Glutamatergic neuron (in vitro differentiated cells): Measurements from ENCODE around the gene C22orf39. TPM values are rescaled to one million over a fixed set of nuclear protein-coding genes. Genes with fewer than 3 reads are reported as not detected.

Experiments
- DNase-seq: peaks from one replicate; pipeline ENCODE4 v3.0.0; 2022
- H3K27ac Mint-ChIP-seq: one replicate; pipeline ENCODE4 v1.8.0; 2020; ENCODE audit warnings: mild to moderate bottlenecking, mixed read lengths, inconsistent platforms; ENCODE audit not compliant: unreplicated experiment
- H3K27me3 Mint-ChIP-seq: one replicate; pipeline ENCODE4 v1.8.0; 2020; ENCODE audit warnings: mild to moderate bottlenecking, moderate library complexity, mixed read lengths, inconsistent platforms; ENCODE audit not compliant: unreplicated experiment
- H3K36me3 Mint-ChIP-seq: one replicate; pipeline ENCODE4 v1.8.0; 2020; ENCODE audit warnings: mild to moderate bottlenecking, mixed read lengths, inconsistent platforms; ENCODE audit not compliant: unreplicated experiment
- H3K4me1 Mint-ChIP-seq: one replicate; pipeline ENCODE4 v1.8.0; 2020; ENCODE audit warnings: mild to moderate bottlenecking, low read depth, mixed read lengths, inconsistent platforms; ENCODE audit not compliant: unreplicated experiment
- H3K4me3 Mint-ChIP-seq: one replicate; pipeline ENCODE4 v1.8.0; 2020; ENCODE audit warnings: mild to moderate bottlenecking, mixed read lengths, inconsistent platforms; ENCODE audit not compliant: unreplicated experiment
- H3K9me3 Mint-ChIP-seq: one replicate; pipeline ENCODE4 v1.8.0; 2020; ENCODE audit warnings: mild to moderate bottlenecking, moderate library complexity, mixed read lengths, inconsistent platforms; ENCODE audit not compliant: unreplicated experiment
- CTCF ChIP-seq: fragments of 200-600 bp; sonication (generic); IDR thresholded peaks from one replicate; pipeline ENCODE4 v1.5.0; 2021; ENCODE audit not compliant: partially characterized antibody, unreplicated experiment
- total RNA-seq: library from RNA; stranded (reverse); fragmentation: NEBNext Ultra II Directional; extraction: Animal tissue kit (Norgen Biotek cat#: 25700); gene quantifications from one replicate; pipeline ENCODE4 v1.2.1, GENCODE V29; 2021; ENCODE audit not compliant: unreplicated experiment

C22orf39 gene
- total RNA-seq, 1 donor from 2014 or later, result 47.7 TPM

DNA sequence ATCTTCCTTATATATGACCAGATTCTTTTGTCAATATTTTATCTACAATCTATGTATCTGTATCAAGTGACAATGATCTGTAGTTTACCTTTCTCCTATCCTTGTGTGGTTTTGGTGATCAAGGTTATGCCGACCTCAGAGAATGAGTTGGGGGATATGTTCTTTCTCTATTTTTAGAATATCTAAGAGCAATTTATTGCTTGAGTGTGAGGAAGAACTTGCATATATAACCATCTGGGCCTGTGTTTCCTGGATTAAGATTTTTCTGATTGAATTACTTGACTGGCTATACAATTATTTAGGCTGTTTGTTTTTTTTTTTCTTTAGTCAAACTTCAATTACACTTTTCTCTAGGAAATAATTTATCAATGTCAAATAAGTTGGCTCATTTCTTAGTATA, 14.0 kb upstream of the C22orf39 start:
- Mint-ChIP-seq H3K4me1 (peaks cover 13% of the 10 kb centered on the region), H3K27ac (no peak overlapping the region), H3K27me3 (peaks cover 5% of the 10 kb centered on the region), H3K36me3 (no peaks in the 10 kb centered on the region), H3K9me3 (peaks cover 2% of the 10 kb centered on the region), H3K4me3 (no peak overlapping the region)
- no peak for DNase-seq
- TF ChIP-seq CTCF, result no peak

- no peak for DNase-seq
- no peaks in the 10 kb centered on the region for H3K36me3 Mint-ChIP-seq
- no peak for TF ChIP-seq CTCF
- no peaks in the 10 kb centered on the region for H3K27me3 Mint-ChIP-seq
- H3K27ac Mint-ChIP-seq, result no peak overlapping the region
- H3K4me1 Mint-ChIP-seq, result peaks cover 13% of the 10 kb centered on the region
- H3K9me3 Mint-ChIP-seq, result peaks cover 5% of the 10 kb centered on the region
- no peak overlapping the region for H3K4me3 Mint-ChIP-seq
These were observed 12.5 kb upstream of the C22orf39 start for GRCh38 chr22:19460036-19460435.

- Mint-ChIP-seq H3K9me3 (peaks cover 3% of the 10 kb centered on the region), H3K4me3 (no peak overlapping the region), H3K36me3 (no peaks in the 10 kb centered on the region), H3K4me1 (peaks cover 3% of the 10 kb centered on the region), H3K27ac (no peak overlapping the region), H3K27me3 (no peaks in the 10 kb centered on the region)
- no peak for TF ChIP-seq CTCF
- DNase-seq, result no peak
These were observed 10.4 kb upstream of the C22orf39 start for GRCh38 chr22:19457828-19458428.

GRCh38 chr22:19456541-19456940, 9.0 kb upstream of the C22orf39 start:
- H3K27me3 Mint-ChIP-seq, result peaks cover 3% of the 10 kb centered on the region
- no peak for TF ChIP-seq CTCF
- no peak for DNase-seq
- no peaks in the 10 kb centered on the region for H3K4me1 Mint-ChIP-seq
- no peak overlapping the region for H3K27ac Mint-ChIP-seq
- H3K36me3 Mint-ChIP-seq, result no peaks in the 10 kb centered on the region
- peaks cover 3% of the 10 kb centered on the region for H3K9me3 Mint-ChIP-seq
- H3K4me3 Mint-ChIP-seq, result no peak overlapping the region

GRCh38 chr22:19455585-19456370, 8.3 kb upstream of the C22orf39 start:
- H3K4me3 Mint-ChIP-seq, result no peak overlapping the region
- no peaks in the 10 kb centered on the region for H3K36me3 Mint-ChIP-seq
- no peaks in the 10 kb centered on the region for H3K4me1 Mint-ChIP-seq
- peaks cover 4% of the 10 kb centered on the region for H3K27me3 Mint-ChIP-seq
- DNase-seq, result no peak
- no peak overlapping the region for H3K27ac Mint-ChIP-seq
- no peak for TF ChIP-seq CTCF
- peaks cover 3% of the 10 kb centered on the region for H3K9me3 Mint-ChIP-seq
